ENCODE data around the gene CYP27B1.
"Not testable (repeated sequence)": the region's sequence is repeated elsewhere in the genome, so short reads cannot be mapped to it uniquely, and the experiment has no call there.

CYP27B1 gene

DNA sequence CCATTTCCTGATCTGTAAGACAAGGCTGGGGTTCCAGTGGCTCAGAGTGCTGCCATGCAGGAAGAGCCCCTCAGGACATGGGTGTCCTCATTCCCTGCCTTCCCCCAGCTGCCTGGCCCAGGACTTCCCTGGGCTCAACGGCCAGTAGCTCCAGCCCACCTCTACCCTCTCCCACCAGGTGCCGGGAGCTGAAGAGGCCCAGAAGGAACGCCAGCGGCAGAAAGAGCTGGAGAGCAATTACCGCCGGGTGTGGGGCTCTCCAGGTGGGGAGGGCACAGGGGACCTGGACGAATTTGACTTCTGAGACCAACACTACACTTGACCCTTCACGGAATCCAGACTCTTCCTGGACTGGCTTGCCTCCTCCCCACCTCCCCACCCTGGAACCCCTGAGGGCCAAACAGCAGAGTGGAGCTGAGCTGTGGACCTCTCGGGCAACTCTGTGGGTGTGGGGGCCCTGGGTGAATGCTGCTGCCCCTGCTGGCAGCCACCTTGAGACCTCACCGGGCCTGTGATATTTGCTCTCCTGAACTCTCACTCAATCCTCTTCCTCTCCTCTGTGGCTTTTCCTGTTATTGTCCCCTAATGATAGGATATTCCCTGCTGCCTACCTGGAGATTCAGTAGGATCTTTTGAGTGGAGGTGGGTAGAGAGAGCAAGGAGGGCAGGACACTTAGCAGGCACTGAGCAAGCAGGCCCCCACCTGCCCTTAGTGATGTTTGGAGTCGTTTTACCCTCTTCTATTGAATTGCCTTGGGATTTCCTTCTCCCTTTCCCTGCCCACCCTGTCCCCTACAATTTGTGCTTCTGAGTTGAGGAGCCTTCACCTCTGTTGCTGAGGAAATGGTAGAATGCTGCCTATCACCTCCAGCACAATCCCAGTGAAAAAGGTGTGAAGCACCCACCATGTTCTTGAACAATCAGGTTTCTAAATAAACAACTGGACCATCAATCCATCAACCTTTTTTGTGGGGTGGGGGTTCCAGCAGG lies 46.0 kb downstream of the CYP27B1 start:
- no peak for DNase-seq

DNA sequence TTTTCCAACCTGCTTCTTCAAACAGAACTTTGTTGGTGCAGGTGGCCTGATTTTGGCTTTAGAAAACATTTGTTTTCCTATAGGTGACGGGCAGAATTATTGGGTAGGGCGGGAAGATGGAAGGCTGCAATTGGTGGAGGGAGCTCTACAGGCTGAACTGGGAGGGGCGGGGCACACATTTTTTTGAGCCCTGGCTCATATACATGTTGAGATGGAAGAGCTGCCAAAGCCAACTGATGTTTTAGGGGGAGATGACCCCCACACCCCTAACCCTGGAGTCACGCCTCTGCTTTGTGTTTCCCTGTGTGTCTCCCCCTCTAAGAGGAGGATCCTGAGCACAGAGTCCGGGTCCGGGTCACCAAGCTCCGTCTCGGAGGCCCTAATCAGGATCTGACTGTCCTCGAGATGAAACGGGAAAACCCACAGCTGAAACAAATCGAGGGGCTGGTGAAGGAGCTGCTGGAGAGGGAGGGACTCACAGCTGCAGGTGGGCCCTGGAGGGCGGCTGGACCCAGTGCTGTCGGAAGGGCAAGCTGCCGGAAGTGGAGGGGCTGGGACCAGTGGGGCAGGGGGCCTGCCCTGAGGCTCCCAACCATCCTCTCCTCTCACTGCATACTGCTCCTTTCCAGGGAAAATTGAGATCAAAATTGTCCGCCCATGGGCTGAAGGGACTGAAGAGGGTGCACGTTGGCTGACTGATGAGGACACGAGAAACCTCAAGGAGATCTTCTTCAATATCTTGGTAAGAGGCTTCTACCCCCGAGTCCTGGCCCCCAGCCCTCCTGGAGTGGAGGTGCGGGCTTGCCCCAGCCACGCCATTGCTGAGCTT lies 46.9 kb downstream of the CYP27B1 start:
- DNase-seq, result no peak

DNA sequence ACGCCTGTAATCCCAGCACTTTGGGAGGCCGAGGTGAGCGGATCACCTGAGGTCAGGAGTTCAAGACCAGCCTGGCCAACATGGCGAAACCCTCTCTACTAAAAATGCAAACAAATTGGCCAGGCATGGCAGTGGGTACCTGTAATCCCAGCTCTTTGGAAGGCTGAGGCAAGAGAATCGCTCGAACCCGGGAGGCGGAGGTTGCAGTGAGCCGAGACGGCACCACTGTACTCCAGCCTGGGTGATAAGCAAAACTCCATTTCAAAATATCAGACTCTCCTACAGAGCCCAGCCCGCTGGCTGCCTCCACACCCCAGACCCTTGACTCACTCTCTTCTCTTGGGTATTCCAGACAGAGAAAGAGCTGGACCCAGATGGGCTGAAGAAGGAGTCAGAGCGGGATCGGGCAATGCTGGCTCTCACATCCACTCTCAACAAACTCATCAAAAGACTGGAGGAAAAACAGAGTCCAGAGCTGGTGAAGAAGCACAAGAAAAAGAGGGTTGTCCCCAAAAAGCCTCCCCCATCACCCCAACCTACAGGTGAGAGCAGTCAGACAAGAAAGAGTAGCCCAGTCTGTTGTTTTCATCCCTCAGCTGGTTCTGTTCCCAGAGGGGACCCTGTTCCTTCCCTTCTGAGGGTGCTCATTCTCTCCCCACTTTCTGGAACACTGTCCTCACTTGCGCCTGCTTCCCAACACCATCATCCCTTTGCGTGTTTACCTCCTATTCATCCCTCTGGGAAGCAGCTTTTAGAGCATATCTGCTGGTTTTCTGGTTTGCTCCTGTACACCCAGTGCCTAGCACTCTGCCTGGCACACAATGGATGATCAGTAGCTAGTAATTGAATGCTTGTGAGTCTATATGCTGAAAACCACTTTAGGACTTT lies 48.0 kb downstream of the CYP27B1 start:
- no peak for DNase-seq

DNA sequence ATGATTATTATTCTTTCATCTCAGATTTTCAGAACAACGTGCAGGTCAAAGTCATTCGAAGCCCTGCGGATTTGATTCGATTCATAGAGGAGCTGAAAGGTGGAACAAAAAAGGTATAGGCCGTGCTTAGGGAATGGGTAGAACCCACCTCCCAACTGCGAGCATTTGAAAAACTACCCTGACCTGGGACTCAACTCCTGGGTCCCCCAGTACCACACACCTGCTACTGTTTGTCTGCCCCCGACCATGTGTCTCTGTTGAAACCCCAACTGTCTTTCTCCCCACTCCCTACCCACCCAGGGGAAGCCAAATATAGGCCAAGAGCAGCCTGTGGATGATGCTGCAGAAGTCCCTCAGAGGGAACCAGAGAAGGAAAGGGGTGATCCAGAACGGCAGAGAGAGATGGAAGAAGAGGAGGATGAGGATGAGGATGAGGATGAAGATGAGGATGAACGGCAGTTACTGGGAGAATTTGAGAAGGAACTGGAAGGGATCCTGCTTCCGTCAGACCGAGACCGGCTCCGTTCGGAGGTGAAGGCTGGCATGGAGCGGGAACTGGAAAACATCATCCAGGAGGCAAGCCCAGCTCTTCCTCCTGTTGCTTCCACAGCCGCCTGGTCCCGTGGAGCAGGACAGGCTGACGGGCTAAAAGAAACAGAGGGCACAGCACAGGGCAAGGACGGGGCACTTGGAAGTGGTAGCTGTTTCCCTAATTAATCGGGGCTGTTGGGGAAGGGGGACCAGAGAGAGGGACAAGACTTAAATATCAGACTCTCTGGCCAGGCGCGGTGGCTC lies 48.8 kb downstream of the CYP27B1 start:
- no peak for DNase-seq

DNA sequence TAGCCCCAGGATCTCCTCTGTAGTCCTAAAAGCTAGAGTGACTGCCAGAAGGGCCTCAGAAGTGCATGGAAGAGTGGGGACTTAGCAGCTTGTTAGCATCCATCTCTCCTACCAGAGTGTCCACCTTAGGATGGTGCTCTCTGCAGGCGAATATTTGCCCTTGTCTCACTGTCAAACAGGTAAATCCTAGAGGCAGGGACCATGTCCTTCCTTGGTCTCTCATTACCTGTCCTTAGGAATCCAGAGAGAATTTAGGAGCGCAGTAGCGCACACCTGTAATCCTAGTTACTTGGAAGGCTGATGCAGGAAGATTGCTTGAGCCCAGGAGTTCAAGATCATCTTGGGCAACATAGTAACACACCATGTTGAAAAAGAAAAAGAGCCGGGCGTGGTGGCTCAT lies 49.7 kb downstream of the CYP27B1 start:
- DNase-seq, result no peak

DNA sequence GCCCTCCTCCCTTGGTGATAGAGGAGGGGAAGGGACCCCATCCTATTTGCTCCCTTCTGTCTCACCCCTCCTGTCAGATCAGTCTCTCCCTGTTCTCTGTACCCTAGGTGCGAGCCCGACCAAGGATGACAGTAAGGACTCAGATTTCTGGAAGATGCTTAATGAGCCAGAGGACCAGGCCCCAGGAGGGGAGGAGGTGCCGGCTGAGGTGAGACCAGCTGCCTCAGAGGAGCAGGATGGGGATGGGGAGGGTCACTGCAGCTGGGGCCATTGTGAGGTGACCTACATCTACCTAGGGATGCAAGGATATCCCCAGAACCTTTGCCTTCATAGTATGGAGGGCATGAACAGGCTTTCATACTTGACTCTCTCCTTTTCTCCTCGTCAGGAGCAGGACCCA lies 50.6 kb downstream of the CYP27B1 start:
- no peak for DNase-seq

DNA sequence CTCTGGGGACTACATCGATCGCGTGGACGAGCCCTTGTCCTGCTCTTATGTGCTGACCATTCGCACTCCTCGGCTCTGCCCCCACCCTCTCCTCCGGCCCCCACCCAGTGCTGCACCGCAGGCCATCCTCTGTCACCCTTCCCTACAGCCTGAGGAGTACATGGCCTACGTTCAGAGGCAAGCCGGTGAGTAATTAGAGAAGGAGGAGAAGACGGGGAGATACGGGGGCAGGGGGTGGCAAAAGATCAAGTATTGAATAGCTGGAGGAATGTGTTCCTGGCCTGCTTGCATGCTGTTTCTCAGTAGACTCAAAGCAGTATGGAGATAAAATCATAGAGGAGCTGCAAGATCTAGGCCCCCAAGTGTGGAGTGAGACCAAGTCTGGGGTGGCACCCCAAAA lies 51.1 kb downstream of the CYP27B1 start:
- DNase-seq, result no peak

DNA sequence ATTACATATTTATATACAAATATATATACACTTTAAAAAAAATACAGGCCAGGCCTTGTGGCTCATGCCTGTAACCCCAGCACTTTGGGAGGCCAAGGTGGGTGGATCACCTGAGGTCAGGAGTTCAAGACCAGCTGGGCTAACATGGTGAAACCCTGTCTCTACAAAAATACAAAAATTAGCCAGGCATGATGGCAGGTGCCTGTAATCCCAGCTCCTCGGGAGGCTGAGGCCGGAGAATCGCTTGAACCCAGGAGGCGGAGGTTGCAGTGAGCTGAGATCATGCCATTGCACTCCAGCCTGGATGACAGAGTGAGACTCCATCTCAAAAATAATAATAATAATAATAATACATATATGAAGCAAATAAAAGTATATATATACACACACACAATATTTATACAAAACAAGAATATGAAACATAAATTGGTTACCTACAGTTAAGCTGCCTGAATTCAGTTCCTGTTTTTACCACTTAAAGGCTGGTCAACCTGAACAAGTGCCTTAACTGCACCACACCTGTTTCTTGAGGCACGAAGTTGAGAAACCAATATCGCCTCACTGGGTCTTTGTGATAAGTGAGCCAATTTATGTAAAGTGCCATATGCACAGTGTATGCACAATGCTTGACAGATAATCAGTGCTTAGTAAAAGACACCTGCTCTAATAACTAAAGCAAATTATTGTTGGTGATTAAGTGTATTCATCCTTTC lies 51.7 kb downstream of the CYP27B1 start:
- not testable (repeated sequence) for DNase-seq

DNA sequence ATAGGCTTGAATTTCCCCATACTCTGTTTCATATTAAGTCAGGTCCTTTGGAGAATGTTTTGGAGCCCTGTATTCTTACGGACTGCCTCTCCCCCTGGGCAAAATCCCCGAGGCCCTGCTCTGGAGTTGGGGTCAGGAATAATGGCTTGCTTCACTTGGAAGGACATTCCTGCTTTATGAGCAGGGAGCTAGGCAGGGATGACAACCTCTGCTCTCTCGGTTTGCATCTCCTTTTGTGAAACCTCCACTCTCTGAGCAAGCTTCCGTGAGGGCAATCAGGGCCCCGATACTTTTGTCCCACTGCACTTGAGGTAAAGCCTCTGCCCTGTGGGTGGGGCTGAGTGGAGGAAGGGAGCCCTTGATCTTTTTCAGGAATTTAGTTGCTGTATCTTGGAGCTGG lies 53.7 kb downstream of the CYP27B1 start:
- no peak for DNase-seq

DNA sequence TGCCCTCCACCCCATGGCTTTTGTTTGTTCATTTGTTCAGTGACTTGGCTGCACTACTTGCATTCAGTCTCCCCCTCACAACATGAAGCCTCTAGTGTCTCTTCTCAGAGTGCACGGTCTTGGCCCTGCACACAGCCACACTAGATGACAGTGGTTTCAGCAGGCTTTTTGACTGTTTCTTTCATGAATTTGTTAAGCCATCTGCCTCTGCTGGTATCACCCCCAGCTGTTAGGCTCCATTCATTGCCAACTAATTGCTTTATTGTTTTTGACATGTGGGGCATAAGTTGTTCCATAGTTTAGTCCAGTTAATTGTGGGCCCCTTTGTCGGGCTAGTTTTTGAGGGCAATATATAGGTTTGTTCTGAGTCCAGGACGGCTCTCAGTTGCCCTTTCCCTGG lies 54.2 kb downstream of the CYP27B1 start:
- no peak for DNase-seq
